Caco-2 (cell line): ENCODE results near the gene AKT1. TPM values are rescaled to one million over a fixed set of nuclear protein-coding genes. Genes with fewer than 3 reads are reported as not detected.
A peak's percentile ranks its signal among the peaks of the same experiment; 100 is the strongest.

Experiments
- BruUV-seq: library from RNA; stranded (reverse); fragments of 400-500 nt; replicated peaks from 2 replicates; lab custom pipeline; 2021; lab: Mats Ljungman, UMichigan
- CTCF ChIA-PET: fragments of 300-600 bp; sonication (Branson Sonifier 250); formaldehyde crosslinking; loops from one replicate; lab custom pipeline; 2022; ENCODE audit warnings: antibody characterized with exemption; lab: Charles Lee
- POLR2A ChIA-PET: fragments of 300-600 bp; sonication (Branson Sonifier 250); formaldehyde crosslinking; loops from one replicate; lab custom pipeline; 2022; ENCODE audit warnings: antibody characterized with exemption; lab: Charles Lee
- DNase-seq, 2 experiments: peaks; one replicate each; pipeline versions ENCODE4 v3.0.0 to v3.0.0-alpha.2; 2020 to 2022
- H3K27me3 ChIP-seq: replicated peaks from 2 replicates; pipeline ENCODE4 v1.6.0; 2011; ENCODE audit warnings: low read length; ENCODE audit not compliant: control insufficient read depth, insufficient read depth
- H3K36me3 ChIP-seq: 2 replicates; pipeline ENCODE4 v1.5.1; 2011; ENCODE audit warnings: low read length; ENCODE audit not compliant: control insufficient read depth, insufficient read depth
- H3K4me1 ChIP-seq: fragments of 250-450 bp; sonication (Bioruptor Pico); 2 replicates; pipeline ENCODE4 v1.5.1; 2020; ENCODE audit warnings: mild to moderate bottlenecking
- H3K4me3 ChIP-seq: 2 replicates; pipeline ENCODE4 v1.5.1; 2011; ENCODE audit warnings: low read depth, mild to moderate bottlenecking, control low read depth, low read length
- H3K9me3 ChIP-seq: fragments of 250-450 bp; sonication (Bioruptor Pico); 2 replicates; pipeline ENCODE4 v1.5.1; 2020; ENCODE audit warnings: mild to moderate bottlenecking, moderate library complexity
- H3K27ac Mint-ChIP-seq: one replicate; pipeline ENCODE4 v1.8.0; 2022; ENCODE audit warnings: mixed read lengths; ENCODE audit not compliant: unreplicated experiment
- H3K27me3 Mint-ChIP-seq: one replicate; pipeline ENCODE4 v1.8.0; 2022; ENCODE audit warnings: mixed read lengths; ENCODE audit not compliant: insufficient read depth, unreplicated experiment
- H3K36me3 Mint-ChIP-seq: one replicate; pipeline ENCODE4 v1.8.0; 2022; ENCODE audit warnings: mild to moderate bottlenecking, mixed read lengths; ENCODE audit not compliant: insufficient read depth, unreplicated experiment
- H3K4me1 Mint-ChIP-seq: one replicate; pipeline ENCODE4 v1.8.0; 2022; ENCODE audit warnings: low read depth, mixed read lengths; ENCODE audit not compliant: unreplicated experiment
- H3K4me3 Mint-ChIP-seq: one replicate; pipeline ENCODE4 v1.8.0; 2022; ENCODE audit warnings: mild to moderate bottlenecking, moderate library complexity, mixed read lengths; ENCODE audit not compliant: unreplicated experiment
- H3K9me3 Mint-ChIP-seq: one replicate; pipeline ENCODE4 v1.8.0; 2022; ENCODE audit warnings: mixed read lengths; ENCODE audit not compliant: unreplicated experiment
- CTCF ChIP-seq, 2 experiments: fragments of 200-600 bp in 1 of 2; IDR thresholded peaks; 1 replicate in 1 of 2; 2 replicates in 1 of 2; pipeline versions ENCODE4 v1.5.1 to v1.8.0; 2011 to 2022; ENCODE audit warnings: antibody characterized with exemption in 1 of 2, control low read depth in 1 of 2, inconsistent platforms in 1 of 2, low read depth in 1 of 2, low read length in 1 of 2, mild to moderate bottlenecking in 1 of 2, moderate library complexity in 1 of 2; ENCODE audit not compliant: insufficient read depth in 1 of 2, severe bottlenecking in 1 of 2, unreplicated experiment in 1 of 2
- intact Hi-C: fragments of 100-400 bp; cut with micrococcal nuclease; formaldehyde crosslinking; loops from one replicate; pipeline ENCODE4 v1.10.0; 2022; ENCODE audit not compliant: unreplicated experiment
- total RNA-seq: library from RNA; stranded (reverse); gene quantifications from 2 replicates; pipeline ENCODE4 v1.2.3, GENCODE V29; 2022

The AKT1 gene
- total RNA-seq, 1 experiment from 2014 or later: 110 TPM

- no peak for DNase-seq
- peaks cover 6% of the 10 kb centered on the region for H3K36me3 Mint-ChIP-seq
- H3K36me3 ChIP-seq: no peaks in the 10 kb centered on the region
- H3K27ac Mint-ChIP-seq: no peak overlapping the region
- peak overlapping the region; percentile 54 for H3K4me3 Mint-ChIP-seq
- TF ChIP-seq CTCF (IDR thresholded peaks at IDR 0.05; ENCODE audit: insufficient read depth in 1 of 2, low read depth in 1 of 2, low read length in 1 of 2, severe bottlenecking in 1 of 2, unreplicated experiment in 1 of 2): no peak
- CTCF ChIA-PET: no interaction called here
- peak overlapping the region; percentile 75 for H3K4me3 ChIP-seq
- H3K27me3 Mint-ChIP-seq: peaks cover 7% of the 10 kb centered on the region
- H3K9me3 ChIP-seq: no peaks in the 10 kb centered on the region
- BruUV-seq: TSS peak; percentile 36
- H3K4me1 ChIP-seq: peaks cover 12% of the 10 kb centered on the region
- no peaks in the 10 kb centered on the region for H3K27me3 ChIP-seq
- H3K4me1 Mint-ChIP-seq: no peaks in the 10 kb centered on the region
- intact Hi-C loops: no loop called here
- H3K9me3 Mint-ChIP-seq: no peaks in the 10 kb centered on the region
- POLR2A ChIA-PET: no interaction called here
These were observed 71.1 kb downstream of the AKT1 start for GRCh38 chr14:104724407-104724980.

- no peaks in the 10 kb centered on the region for H3K4me1 Mint-ChIP-seq
- H3K27ac Mint-ChIP-seq: no peak within 1 kb of the TSS
- Histone ChIP-seq H3K9me3 (no peaks in the 10 kb centered on the region), H3K4me1 (peaks cover 12% of the 10 kb centered on the region), H3K27me3 (no peaks in the 10 kb centered on the region), H3K4me3 (peak within 1 kb of the TSS; percentile 75), H3K36me3 (no peaks in the 10 kb centered on the region)
- DNase-seq: peak; percentile 73 to 76
- intact Hi-C loops: loop anchor here (1.0 kb wide), 1 partner anchor 25 kb away; no protein-coding TSS in a partner anchor
- no peaks in the 10 kb centered on the region for H3K36me3 Mint-ChIP-seq
- H3K9me3 Mint-ChIP-seq: no peaks in the 10 kb centered on the region
- no TSS peak for BruUV-seq
- H3K27me3 Mint-ChIP-seq: peaks cover 3% of the 10 kb centered on the region
- ChIA-PET POLR2A (no interaction called here), CTCF (interaction anchor here (1.2 to 1.6 kb wide), 2 partner anchors 29 to 46 kb away, joined by 3 to 5 read pairs; partner anchors contain the start of gene SIVA1)
- H3K4me3 Mint-ChIP-seq: peak within 1 kb of the TSS; percentile 54
- peak; percentile 85 to 96 for TF ChIP-seq CTCF (IDR thresholded peaks at IDR 0.05; ENCODE audit: insufficient read depth in 1 of 2, low read depth in 1 of 2, low read length in 1 of 2, severe bottlenecking in 1 of 2, unreplicated experiment in 1 of 2)
These were observed 71.7 kb downstream of the AKT1 start, which contains the start of gene ADSS1 for GRCh38 chr14:104723651-104724406. TSS of gene ADSS1 (plus strand) at chr14:104724229. CDS start at chr14:104724271, 42 bp downstream.

- Mint-ChIP-seq H3K9me3 (no peaks in the 10 kb centered on the region), H3K4me1 (no peaks in the 10 kb centered on the region), H3K27ac (no peak overlapping the region), H3K27me3 (peaks cover 3% of the 10 kb centered on the region), H3K36me3 (no peaks in the 10 kb centered on the region), H3K4me3 (peak overlapping the region; percentile 54)
- POLR2A ChIA-PET: no interaction called here
- no peak for TF ChIP-seq CTCF (IDR thresholded peaks at IDR 0.05; ENCODE audit: insufficient read depth in 1 of 2, low read depth in 1 of 2, low read length in 1 of 2, severe bottlenecking in 1 of 2, unreplicated experiment in 1 of 2)
- H3K4me1 ChIP-seq: peaks cover 12% of the 10 kb centered on the region
- no peak for DNase-seq
- H3K4me3 ChIP-seq: peak overlapping the region; percentile 75
- no peaks in the 10 kb centered on the region for H3K27me3 ChIP-seq
- intact Hi-C loops: loop anchor here (1.0 kb wide), 1 partner anchor 26 kb away; no protein-coding TSS in a partner anchor
- CTCF ChIA-PET: interaction anchor here (1.2 to 1.6 kb wide), 2 partner anchors 30 to 45 kb away, joined by 3 to 5 read pairs; partner anchors contain the start of gene SIVA1
- no peaks in the 10 kb centered on the region for H3K36me3 ChIP-seq
- no TSS peak for BruUV-seq
- H3K9me3 ChIP-seq: no peaks in the 10 kb centered on the region
These were observed 72.5 kb downstream of the AKT1 start for GRCh38 chr14:104722938-104723650.
